Left lung (tissue), 10 donors: ENCODE measurements around the gene ADAMTS2. TPM values are rescaled to one million over a fixed set of nuclear protein-coding genes. Genes with fewer than 3 reads are reported as not detected.

Experiments used
- ATAC-seq: fragments of 200-7000 bp; cut with Tn5 transposase; one replicate; pipeline ENCODE4 v1.9.1; 2020; ENCODE audit warnings: moderate library complexity
- DNase-seq, 4 donors: peaks; one replicate each; pipeline ENCODE4 v3.0.0-alpha.2; 2013 to 2020
- H3K27ac ChIP-seq, 2 donors: fragments of 200-600 bp; sonication (generic) in 1 of 2; one replicate each; pipeline versions ENCODE4 v1.5.0 to v1.8.0; 2020 to 2021
- H3K27me3 ChIP-seq, 2 donors: fragments of 200-600 bp; sonication (generic) in 1 of 2; one replicate each; pipeline versions ENCODE4 v1.5.0 to v1.8.0; 2020 to 2021
- H3K36me3 ChIP-seq, 2 donors: fragments of 200-600 bp; sonication (generic) in 1 of 2; one replicate each; pipeline versions ENCODE4 v1.5.0 to v1.8.0; 2020 to 2021
- H3K4me1 ChIP-seq, 2 donors: fragments of 200-600 bp; one replicate each; pipeline ENCODE4 v1.8.0; 2021
- H3K4me3 ChIP-seq, 2 donors: fragments of 200-600 bp; sonication (generic) in 1 of 2; one replicate each; pipeline versions ENCODE4 v1.5.0 to v1.8.0; 2020 to 2021; ENCODE audit warnings: mild to moderate bottlenecking in 1 of 2
- H3K9me3 ChIP-seq, 2 donors: fragments of 200-600 bp; sonication (generic) in 1 of 2; one replicate each; pipeline versions ENCODE4 v1.5.0 to v1.8.0; 2020 to 2021
- intact Hi-C, 2 donors: fragments of 100-400 bp; cut with DNase I; formaldehyde crosslinking; loops; one replicate each; pipeline versions ENCODE4 v1.11.2 to v1.14.2; 2022
- polyA plus RNA-seq, 6 donors: library from polyadenylated mRNA; unstranded; fragments of 120-200 nt; gene quantifications; one replicate each; pipeline ENCODE4 v1.2.1, GENCODE V29; 2013; ENCODE audit not compliant: insufficient read length in 6 of 6
- total RNA-seq, 2 donors: library from RNA; stranded (reverse); fragmentation: NEBNext Ultra II Directional; extraction: Animal tissue kit (Norgen Biotek cat#: 25700); gene quantifications; one replicate each; pipeline ENCODE4 v1.2.1, GENCODE V29; 2021
- TF ChIP-seq, protein P1 (sequence below), 2 donors: fragments of 200-600 bp; sonication (generic) in 1 of 2; IDR thresholded peaks; one replicate each; pipeline versions ENCODE4 v1.5.0 to v1.8.0; 2021; ENCODE audit warnings: antibody characterized with exemption in 2 of 2
- donor health status: DM: no; HTN: yes; CAD: no.
- donor health status: DM: no; HTN: no; CAD: no.

The ADAMTS2 gene
- total and polyA plus RNA-seq, 8 donors: 27.5 to 68.2 (median 36.0) TPM

DNA sequence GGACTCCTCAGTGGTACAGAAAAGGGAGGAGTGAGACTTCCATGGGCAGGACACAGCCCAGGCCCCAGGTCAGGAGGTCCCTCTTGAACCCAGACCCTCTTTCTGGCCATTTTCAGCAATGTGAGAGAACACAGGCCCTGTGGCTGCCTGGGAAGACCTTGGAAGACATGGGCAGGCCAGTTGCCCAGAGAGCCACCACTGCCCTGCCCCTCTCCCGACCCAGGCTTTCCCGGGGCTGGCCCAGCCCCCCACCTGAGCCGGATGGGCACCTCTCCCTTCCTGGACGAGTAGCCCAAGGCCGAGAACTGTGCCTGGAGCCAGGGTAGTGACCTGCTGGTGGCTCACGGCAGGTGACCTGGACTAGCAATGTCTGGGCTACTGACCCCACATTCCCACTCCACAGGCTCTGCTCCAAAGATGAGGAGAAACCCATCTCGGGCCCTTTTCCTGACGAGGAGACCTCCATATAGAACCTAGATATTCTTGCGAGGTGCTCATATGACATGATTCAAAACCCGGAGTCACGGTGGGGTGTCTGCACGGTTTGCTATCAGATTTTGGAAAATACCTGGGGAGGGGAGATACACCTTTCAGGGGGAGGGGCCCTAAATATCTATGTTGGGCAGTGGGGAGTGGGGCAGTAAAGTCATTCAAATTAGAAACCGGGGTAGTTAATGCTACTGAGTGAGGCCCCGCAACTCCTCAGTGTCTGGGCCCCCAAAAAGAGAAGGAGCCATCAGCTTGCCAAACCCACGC, 225.7 kb downstream of the ADAMTS2 start:
- DNase-seq (peak in 2 of 4 donors; percentile 16 to 55), ATAC-seq (no peak)
- H3K4me3 ChIP-seq: no peak overlapping the region
- intact Hi-C loops: no loop called here
- peaks cover 0 to 12% of the 10 kb centered on the region in 2 donors for H3K27me3 ChIP-seq
- H3K4me1 ChIP-seq: no peaks in the 10 kb centered on the region
- peaks cover 0 to 9% of the 10 kb centered on the region in 2 donors for H3K36me3 ChIP-seq
- TF ChIP-seq, protein P1, sequence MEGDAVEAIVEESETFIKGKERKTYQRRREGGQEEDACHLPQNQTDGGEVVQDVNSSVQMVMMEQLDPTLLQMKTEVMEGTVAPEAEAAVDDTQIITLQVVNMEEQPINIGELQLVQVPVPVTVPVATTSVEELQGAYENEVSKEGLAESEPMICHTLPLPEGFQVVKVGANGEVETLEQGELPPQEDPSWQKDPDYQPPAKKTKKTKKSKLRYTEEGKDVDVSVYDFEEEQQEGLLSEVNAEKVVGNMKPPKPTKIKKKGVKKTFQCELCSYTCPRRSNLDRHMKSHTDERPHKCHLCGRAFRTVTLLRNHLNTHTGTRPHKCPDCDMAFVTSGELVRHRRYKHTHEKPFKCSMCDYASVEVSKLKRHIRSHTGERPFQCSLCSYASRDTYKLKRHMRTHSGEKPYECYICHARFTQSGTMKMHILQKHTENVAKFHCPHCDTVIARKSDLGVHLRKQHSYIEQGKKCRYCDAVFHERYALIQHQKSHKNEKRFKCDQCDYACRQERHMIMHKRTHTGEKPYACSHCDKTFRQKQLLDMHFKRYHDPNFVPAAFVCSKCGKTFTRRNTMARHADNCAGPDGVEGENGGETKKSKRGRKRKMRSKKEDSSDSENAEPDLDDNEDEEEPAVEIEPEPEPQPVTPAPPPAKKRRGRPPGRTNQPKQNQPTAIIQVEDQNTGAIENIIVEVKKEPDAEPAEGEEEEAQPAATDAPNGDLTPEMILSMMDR (IDR thresholded peaks at IDR 0.05): no peak
- peaks cover 0 to 85% of the 10 kb centered on the region in 2 donors for H3K9me3 ChIP-seq
- H3K27ac ChIP-seq: no peak overlapping the region

DNA sequence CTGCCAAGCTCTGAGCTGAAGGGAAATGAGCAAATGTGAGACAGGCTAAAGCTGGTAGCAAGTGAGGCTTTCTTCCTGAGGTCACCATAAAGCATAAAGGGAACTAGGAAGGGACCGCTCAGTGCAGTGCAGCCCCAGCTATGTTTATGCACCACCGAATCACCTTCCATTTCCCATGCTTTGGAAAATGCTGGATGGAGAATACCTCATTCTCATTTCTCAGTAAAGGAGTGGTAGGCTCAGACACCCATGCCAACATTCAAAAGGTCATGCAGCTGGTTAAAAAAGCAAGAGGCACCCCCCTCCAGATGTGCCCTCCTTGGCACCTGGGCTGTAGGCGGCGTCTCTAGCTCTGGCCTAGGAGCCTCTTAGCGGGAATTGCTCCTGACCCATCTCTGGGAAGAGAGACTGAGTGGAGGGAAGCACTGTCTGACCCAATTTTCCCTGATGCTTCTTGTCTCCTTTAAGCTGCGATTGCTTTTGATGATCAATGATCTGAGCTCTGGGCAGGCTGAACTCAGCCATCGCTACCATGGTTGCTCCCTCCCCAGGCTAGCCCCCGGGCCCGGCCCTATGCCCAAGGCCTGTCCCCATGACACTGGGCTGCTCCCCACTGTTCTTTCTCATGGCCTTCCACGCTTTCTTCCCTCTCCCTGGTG, 226.4 kb downstream of the ADAMTS2 start:
- intact Hi-C loops: no loop called here
- peaks cover 0 to 86% of the 10 kb centered on the region in 2 donors for H3K9me3 ChIP-seq
- H3K36me3 ChIP-seq: peaks cover 0 to 9% of the 10 kb centered on the region in 2 donors
- no peak overlapping the region for H3K4me3 ChIP-seq
- TF ChIP-seq, protein P1 (IDR thresholded peaks at IDR 0.05): no peak
- peak in 2 of 4 donors; percentile 16 to 38 for DNase-seq
- H3K27ac ChIP-seq: no peak overlapping the region
- peaks cover 0 to 12% of the 10 kb centered on the region in 2 donors for H3K27me3 ChIP-seq
- H3K4me1 ChIP-seq: no peaks in the 10 kb centered on the region
- no peak for ATAC-seq

GRCh38 chr5:179118338-179118737, 226.9 kb downstream of the ADAMTS2 start:
- TF ChIP-seq, protein P1 (IDR thresholded peaks at IDR 0.05): no peak
- Histone ChIP-seq H3K4me3 (no peak overlapping the region), H3K27me3 (peaks cover 0 to 12% of the 10 kb centered on the region in 2 donors), H3K4me1 (no peaks in the 10 kb centered on the region), H3K27ac (no peak overlapping the region), H3K36me3 (peaks cover 0 to 9% of the 10 kb centered on the region in 2 donors), H3K9me3 (peaks cover 0 to 85% of the 10 kb centered on the region in 2 donors)
- intact Hi-C loops: no loop called here
- DNase-seq: no peak
- ATAC-seq: no peak

DNA sequence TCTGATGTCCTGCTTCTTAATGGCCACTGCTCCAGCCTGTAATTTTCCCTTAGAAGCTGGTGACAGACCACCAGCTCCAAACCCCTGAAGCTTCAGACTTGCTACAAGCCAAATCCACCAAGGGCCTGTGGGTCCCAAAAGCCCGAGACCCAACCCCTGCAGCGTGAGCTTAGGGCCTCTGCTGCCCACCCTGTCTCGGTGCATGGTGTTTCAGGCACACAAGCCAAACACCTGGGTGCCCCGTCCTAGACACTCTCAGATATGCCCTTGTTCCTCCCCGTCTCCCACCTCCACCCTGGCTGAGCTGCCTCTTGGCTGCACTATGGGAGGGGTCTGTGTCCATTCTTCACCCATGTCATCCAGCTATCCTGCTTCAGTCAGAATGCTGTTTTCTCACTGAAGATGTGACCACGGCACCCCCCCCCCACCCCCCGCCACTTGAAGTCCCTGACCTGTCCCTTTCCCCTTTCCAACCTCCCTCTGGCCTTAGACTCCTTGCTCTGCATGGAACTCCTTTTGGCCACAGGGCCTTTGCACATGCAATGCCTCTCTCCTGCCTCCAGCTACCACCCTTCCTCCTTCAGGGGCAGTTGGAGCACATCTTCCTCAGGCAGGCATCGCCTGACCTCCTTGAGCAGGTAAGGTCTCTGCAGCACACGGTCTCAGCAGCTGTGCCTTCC, 229.3 kb downstream of the ADAMTS2 start:
- DNase-seq (no peak), ATAC-seq (no peak)
- Histone ChIP-seq H3K27me3 (peaks cover 0 to 6% of the 10 kb centered on the region in 2 donors), H3K27ac (no peak overlapping the region), H3K4me1 (no peaks in the 10 kb centered on the region), H3K36me3 (peaks cover 0 to 6% of the 10 kb centered on the region in 2 donors), H3K9me3 (peaks cover 0 to 87% of the 10 kb centered on the region in 2 donors), H3K4me3 (no peak overlapping the region)
- intact Hi-C loops: no loop called here
- TF ChIP-seq, protein P1 (IDR thresholded peaks at IDR 0.05): no peak

DNA sequence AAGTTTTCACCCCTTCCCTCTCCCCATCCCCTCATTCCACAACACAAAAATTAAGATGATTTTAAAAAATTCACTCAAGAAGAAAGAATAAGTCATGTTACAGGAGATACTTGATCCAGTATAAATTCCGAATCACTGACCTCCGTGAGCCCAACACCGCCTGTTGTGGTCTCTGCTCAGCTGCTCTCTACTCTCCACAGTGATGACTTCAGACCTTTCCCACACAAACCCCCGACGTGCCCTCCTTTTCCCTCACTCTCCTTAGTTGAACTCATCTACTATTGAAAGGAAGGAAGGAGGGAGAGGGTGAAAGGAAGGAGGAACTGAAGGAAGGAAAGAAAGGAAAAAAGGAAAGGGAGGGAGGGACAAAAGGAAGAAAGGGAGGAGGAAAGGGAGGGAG, 230.0 kb downstream of the ADAMTS2 start:
- intact Hi-C loops: no loop called here

More for the DNA sequence above, 230.0 kb downstream of the ADAMTS2 start:
- no peaks in the 10 kb centered on the region for H3K4me1 ChIP-seq
- DNase-seq: no peak
- H3K27me3 ChIP-seq: no peaks in the 10 kb centered on the region
- H3K36me3 ChIP-seq: no peaks in the 10 kb centered on the region
- no peak overlapping the region for H3K4me3 ChIP-seq
- H3K27ac ChIP-seq: no peak overlapping the region
- TF ChIP-seq, protein P1 (IDR thresholded peaks at IDR 0.05): no peak
- peaks cover 0 to 86% of the 10 kb centered on the region in 2 donors for H3K9me3 ChIP-seq
- no peak for ATAC-seq
